Fibroblast of the aortic adventitia (primary cell): ENCODE results near the gene COL15A1. TPM values are rescaled to one million over a fixed set of nuclear protein-coding genes. Genes with fewer than 3 reads are reported as not detected.

Experiments used
- DNase-seq: peaks from one replicate; pipeline ENCODE4 v3.0.0-alpha.2; 2010; ENCODE audit warnings: low read depth
- H3K4me3 ChIP-seq: 2 replicates; pipeline ENCODE4 v1.5.1; 2011; ENCODE audit warnings: low read depth, mild to moderate bottlenecking, control low read depth, low read length, moderate library complexity
- CTCF ChIP-seq: IDR thresholded peaks from 2 replicates; pipeline ENCODE4 v1.5.1; 2011; ENCODE audit warnings: mild to moderate bottlenecking, low read length, control low read depth, inconsistent platforms; ENCODE audit not compliant: insufficient read depth
- total RNA-seq: library from RNA; depleted of rRNA; stranded (reverse); fragments of >200 nt; gene quantifications from 2 replicates; pipeline ENCODE4 v1.2.3, GENCODE V29; 2012; ENCODE audit warnings: low replicate concordance

The COL15A1 gene
- total RNA-seq, 1 donor: 25.3 TPM

GRCh38 chr9:98961513-98962180 lies 17.9 kb downstream of the COL15A1 start:
- no peak for TF ChIP-seq CTCF
- no peak for DNase-seq

GRCh38 chr9:98962181-98962560 lies 18.5 kb downstream of the COL15A1 start:
- no peak overlapping the region for H3K4me3 ChIP-seq
- no peak for TF ChIP-seq CTCF
- DNase-seq: peak; percentile 64

More at GRCh38 chr9:98961513-98962180, 17.9 kb downstream of the COL15A1 start:
- H3K4me3 ChIP-seq: no peak overlapping the region

- DNase-seq: no peak
- H3K4me3 ChIP-seq: no peak overlapping the region
- no peak for TF ChIP-seq CTCF
Observed at GRCh38 chr9:98962861-98963260, 19.2 kb downstream of the COL15A1 start.

- no peak for TF ChIP-seq CTCF
- no peak for DNase-seq
- no peak overlapping the region for H3K4me3 ChIP-seq
Observed at GRCh38 chr9:98964201-98964600, 20.5 kb downstream of the COL15A1 start.

- no peak for TF ChIP-seq CTCF
- no peak for DNase-seq
- no peak overlapping the region for H3K4me3 ChIP-seq
Observed at GRCh38 chr9:98964911-98965336, 21.2 kb downstream of the COL15A1 start.

- TF ChIP-seq CTCF: no peak
- H3K4me3 ChIP-seq: no peak overlapping the region
- DNase-seq: no peak
Observed at GRCh38 chr9:98966676-98967075, 23.0 kb downstream of the COL15A1 start.

GRCh38 chr9:98967257-98967656 lies 23.6 kb downstream of the COL15A1 start:
- no peak for TF ChIP-seq CTCF
- no peak for DNase-seq
- no peak overlapping the region for H3K4me3 ChIP-seq
